WTC11 (cell line): ENCODE results near the gene PRKN. TPM values are rescaled to one million over a fixed set of nuclear protein-coding genes. Genes with fewer than 3 reads are reported as not detected.

Experiments used
- ATAC-seq: fragments of 200-7000 bp; cut with Tn5 transposase; 2 replicates; pipeline ENCODE4 v1.10.0; 2021; ENCODE audit warnings: mild to moderate bottlenecking, moderate library complexity
- CTCF ChIA-PET: fragments of 300-600 bp; sonication (Branson Sonifier 250); formaldehyde crosslinking; loops from one replicate; lab custom pipeline; 2021; ENCODE audit warnings: antibody characterized with exemption; lab: Charles Lee
- POLR2A ChIA-PET: fragments of 350-600 bp; sonication (Branson Sonifier 250); formaldehyde crosslinking; loops from one replicate; lab custom pipeline; 2021; ENCODE audit warnings: antibody characterized with exemption; lab: Charles Lee
- DNase-seq: peaks from one replicate; pipeline ENCODE4 v3.0.0; 2021; ENCODE audit warnings: low spot score
- H3K27ac Mint-ChIP-seq: 2 replicates; pipeline ENCODE4 v1.8.0; 2021; ENCODE audit warnings: mixed read lengths
- H3K27me3 Mint-ChIP-seq: 2 replicates; pipeline ENCODE4 v1.8.0; 2021; ENCODE audit warnings: low read depth, mild to moderate bottlenecking, moderate library complexity, mixed read lengths
- H3K36me3 Mint-ChIP-seq: 2 replicates; pipeline ENCODE4 v1.8.0; 2021; ENCODE audit warnings: mixed read lengths
- H3K4me1 Mint-ChIP-seq: 2 replicates; pipeline ENCODE4 v1.8.0; 2022; ENCODE audit warnings: mixed read lengths
- H3K4me3 Mint-ChIP-seq: 2 replicates; pipeline ENCODE4 v1.8.0; 2021; ENCODE audit warnings: mild to moderate bottlenecking, moderate library complexity, mixed read lengths
- H3K9me3 Mint-ChIP-seq: 2 replicates; pipeline ENCODE4 v1.8.0; 2021; ENCODE audit warnings: mixed read lengths
- CREM ChIP-seq: sonication (generic); formaldehyde crosslinking; IDR thresholded peaks from 2 replicates; pipeline ENCODE4 v1.8.1; 2022; ENCODE audit warnings: mild to moderate bottlenecking, missing genetic modification reagents, moderate library complexity
- FOXJ3 ChIP-seq: sonication (generic); formaldehyde crosslinking; IDR thresholded peaks from 2 replicates; pipeline ENCODE4 v1.9.0; 2021; ENCODE audit warnings: missing genetic modification reagents, mild to moderate bottlenecking, borderline replicate concordance
- FOXK1 ChIP-seq: sonication (generic); formaldehyde crosslinking; IDR thresholded peaks from 2 replicates; pipeline ENCODE4 v1.8.0; 2022; ENCODE audit warnings: mild to moderate bottlenecking, moderate library complexity, missing genetic modification reagents
- GABPB1 ChIP-seq: sonication (generic); formaldehyde crosslinking; IDR thresholded peaks from 2 replicates; pipeline ENCODE4 v1.8.1; 2023; ENCODE audit warnings: mild to moderate bottlenecking, missing genetic modification reagents
- SMAD4 ChIP-seq: sonication (generic); formaldehyde crosslinking; IDR thresholded peaks from 2 replicates; pipeline ENCODE4 v1.8.0; 2022; ENCODE audit warnings: mild to moderate bottlenecking, missing genetic modification reagents
- ZNF219 ChIP-seq: sonication (generic); formaldehyde crosslinking; IDR thresholded peaks from 2 replicates; pipeline ENCODE4 v1.8.0; 2023; ENCODE audit warnings: missing genetic modification reagents, mild to moderate bottlenecking, borderline replicate concordance
- ZNF232 ChIP-seq: sonication (generic); formaldehyde crosslinking; IDR thresholded peaks from 2 replicates; pipeline ENCODE4 v1.8.0; 2022; ENCODE audit warnings: mild to moderate bottlenecking, missing genetic modification reagents
- ZNF317 ChIP-seq: sonication (generic); formaldehyde crosslinking; IDR thresholded peaks from 2 replicates; pipeline ENCODE4 v1.8.1; 2023; ENCODE audit warnings: low read depth, mild to moderate bottlenecking, moderate library complexity, missing genetic modification reagents, borderline replicate concordance
- ZNF671 ChIP-seq: fragments of 250-450 bp; sonication (Bioruptor Pico); IDR thresholded peaks from 2 replicates; pipeline ENCODE4 v1.8.0; 2021; ENCODE audit warnings: mild to moderate bottlenecking
- total RNA-seq: library from RNA; stranded (reverse); gene quantifications from 3 replicates; pipeline ENCODE4 v1.2.3, GENCODE V29; 2021
- TF ChIP-seq, protein P1 (sequence below): fragments of 250-450 bp; sonication (Bioruptor Pico); IDR thresholded peaks from 2 replicates; pipeline ENCODE4 v1.9.0; 2021; ENCODE audit warnings: mild to moderate bottlenecking
- TF ChIP-seq, protein P2 (sequence below): sonication (generic); formaldehyde crosslinking; IDR thresholded peaks from 2 replicates; pipeline ENCODE4 v1.8.1; 2023; ENCODE audit warnings: mild to moderate bottlenecking, missing genetic modification reagents, borderline replicate concordance
- TF ChIP-seq, protein P3 (sequence below): sonication (generic); formaldehyde crosslinking; IDR thresholded peaks from 2 replicates; pipeline ENCODE4 v1.8.1; 2022; ENCODE audit warnings: low read depth, mild to moderate bottlenecking, moderate library complexity, missing genetic modification reagents, borderline replicate concordance
- TF ChIP-seq, protein P4 (sequence below): fragments of 250-450 bp; sonication (Bioruptor Pico); IDR thresholded peaks from 2 replicates; pipeline ENCODE4 v1.9.0; 2021; ENCODE audit warnings: mild to moderate bottlenecking, borderline replicate concordance

Gene PRKN
- total RNA-seq, 1 experiment from 2014 or later: 0.59 TPM

DNA sequence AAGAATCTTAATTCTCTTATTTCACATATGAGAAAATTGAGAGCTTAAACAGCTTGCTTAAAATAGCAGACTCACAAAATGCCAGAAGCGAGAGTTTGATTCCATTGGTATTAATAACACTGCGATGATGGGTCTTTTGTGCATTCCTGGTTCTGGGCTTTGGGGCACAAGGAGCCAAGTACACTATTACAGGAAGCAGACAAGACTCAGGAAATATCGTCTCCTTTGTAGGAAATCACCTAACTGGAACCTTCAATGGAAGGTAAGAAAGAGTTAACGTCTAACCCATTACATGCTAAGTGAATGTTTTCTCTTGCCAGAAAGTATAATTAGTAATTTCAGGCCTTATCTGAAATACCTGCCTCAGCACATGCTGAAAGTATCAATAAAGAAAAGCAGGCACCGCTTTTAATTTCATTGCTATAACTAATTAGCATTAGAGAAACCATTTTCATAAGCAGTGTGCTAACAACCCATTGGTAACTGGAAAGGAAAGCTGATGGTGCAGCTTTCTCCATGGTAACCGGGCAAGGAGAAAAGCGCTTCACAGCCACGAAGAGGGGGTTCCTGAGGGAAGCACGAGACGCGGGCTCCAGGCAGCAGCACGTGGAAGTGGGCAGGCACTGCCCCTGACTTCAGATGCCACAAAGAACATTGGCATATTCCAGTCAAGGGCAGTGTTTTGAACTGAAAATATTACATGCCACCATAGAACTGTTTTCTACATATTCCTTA is 1247.0 kb downstream of the PRKN start (continued):
- no peak for TF ChIP-seq ZNF232 (CRISPR knock-in tag)

DNA sequence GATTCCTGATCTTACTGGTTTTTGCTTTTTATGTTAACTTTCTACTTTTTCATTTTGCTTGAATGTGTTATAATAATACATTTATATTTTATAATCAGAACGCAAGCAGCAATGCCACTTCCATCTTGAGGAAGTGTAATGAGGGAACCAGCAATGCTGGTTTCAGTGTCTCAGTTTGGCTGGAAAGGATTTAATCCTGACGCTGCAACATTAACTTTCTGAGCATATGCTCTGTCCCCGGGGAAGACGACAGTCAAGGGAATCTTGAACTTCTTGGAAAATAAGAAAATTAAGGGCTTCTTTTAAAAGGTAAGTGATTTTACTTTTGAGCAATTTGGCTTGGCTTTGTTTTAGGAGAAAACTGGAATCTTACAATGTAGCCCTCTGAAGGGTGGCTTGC is 1248.2 kb downstream of the PRKN start:
- CTCF ChIA-PET: no interaction called here
- Mint-ChIP-seq H3K36me3 (no peaks in the 10 kb centered on the region), H3K27me3 (no peaks in the 10 kb centered on the region; the same call in 1 of the 2 replicates), H3K9me3 (no peaks in the 10 kb centered on the region), H3K4me1 (peaks cover 10% of the 10 kb centered on the region), H3K27ac (no peak overlapping the region), H3K4me3 (no peak overlapping the region)
- ATAC-seq (no peak), DNase-seq (no peak)
- POLR2A ChIA-PET: no interaction called here
- TF ChIP-seq SMAD4 (CRISPR knock-in tag) (no peak), FOXK1 (CRISPR knock-in tag) (no peak), ZNF219 (CRISPR knock-in tag) (no peak), FOXJ3 (CRISPR knock-in tag) (no peak), GABPB1 (no peak), ZNF671 (no peak), CREM (CRISPR knock-in tag) (no peak), ZNF317 (CRISPR knock-in tag) (no peak)
- TF ChIP-seq, protein P1, sequence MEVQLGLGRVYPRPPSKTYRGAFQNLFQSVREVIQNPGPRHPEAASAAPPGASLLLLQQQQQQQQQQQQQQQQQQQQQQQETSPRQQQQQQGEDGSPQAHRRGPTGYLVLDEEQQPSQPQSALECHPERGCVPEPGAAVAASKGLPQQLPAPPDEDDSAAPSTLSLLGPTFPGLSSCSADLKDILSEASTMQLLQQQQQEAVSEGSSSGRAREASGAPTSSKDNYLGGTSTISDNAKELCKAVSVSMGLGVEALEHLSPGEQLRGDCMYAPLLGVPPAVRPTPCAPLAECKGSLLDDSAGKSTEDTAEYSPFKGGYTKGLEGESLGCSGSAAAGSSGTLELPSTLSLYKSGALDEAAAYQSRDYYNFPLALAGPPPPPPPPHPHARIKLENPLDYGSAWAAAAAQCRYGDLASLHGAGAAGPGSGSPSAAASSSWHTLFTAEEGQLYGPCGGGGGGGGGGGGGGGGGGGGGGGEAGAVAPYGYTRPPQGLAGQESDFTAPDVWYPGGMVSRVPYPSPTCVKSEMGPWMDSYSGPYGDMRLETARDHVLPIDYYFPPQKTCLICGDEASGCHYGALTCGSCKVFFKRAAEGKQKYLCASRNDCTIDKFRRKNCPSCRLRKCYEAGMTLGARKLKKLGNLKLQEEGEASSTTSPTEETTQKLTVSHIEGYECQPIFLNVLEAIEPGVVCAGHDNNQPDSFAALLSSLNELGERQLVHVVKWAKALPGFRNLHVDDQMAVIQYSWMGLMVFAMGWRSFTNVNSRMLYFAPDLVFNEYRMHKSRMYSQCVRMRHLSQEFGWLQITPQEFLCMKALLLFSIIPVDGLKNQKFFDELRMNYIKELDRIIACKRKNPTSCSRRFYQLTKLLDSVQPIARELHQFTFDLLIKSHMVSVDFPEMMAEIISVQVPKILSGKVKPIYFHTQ (CRISPR knock-in tag): no peak
- TF ChIP-seq, protein P2, sequence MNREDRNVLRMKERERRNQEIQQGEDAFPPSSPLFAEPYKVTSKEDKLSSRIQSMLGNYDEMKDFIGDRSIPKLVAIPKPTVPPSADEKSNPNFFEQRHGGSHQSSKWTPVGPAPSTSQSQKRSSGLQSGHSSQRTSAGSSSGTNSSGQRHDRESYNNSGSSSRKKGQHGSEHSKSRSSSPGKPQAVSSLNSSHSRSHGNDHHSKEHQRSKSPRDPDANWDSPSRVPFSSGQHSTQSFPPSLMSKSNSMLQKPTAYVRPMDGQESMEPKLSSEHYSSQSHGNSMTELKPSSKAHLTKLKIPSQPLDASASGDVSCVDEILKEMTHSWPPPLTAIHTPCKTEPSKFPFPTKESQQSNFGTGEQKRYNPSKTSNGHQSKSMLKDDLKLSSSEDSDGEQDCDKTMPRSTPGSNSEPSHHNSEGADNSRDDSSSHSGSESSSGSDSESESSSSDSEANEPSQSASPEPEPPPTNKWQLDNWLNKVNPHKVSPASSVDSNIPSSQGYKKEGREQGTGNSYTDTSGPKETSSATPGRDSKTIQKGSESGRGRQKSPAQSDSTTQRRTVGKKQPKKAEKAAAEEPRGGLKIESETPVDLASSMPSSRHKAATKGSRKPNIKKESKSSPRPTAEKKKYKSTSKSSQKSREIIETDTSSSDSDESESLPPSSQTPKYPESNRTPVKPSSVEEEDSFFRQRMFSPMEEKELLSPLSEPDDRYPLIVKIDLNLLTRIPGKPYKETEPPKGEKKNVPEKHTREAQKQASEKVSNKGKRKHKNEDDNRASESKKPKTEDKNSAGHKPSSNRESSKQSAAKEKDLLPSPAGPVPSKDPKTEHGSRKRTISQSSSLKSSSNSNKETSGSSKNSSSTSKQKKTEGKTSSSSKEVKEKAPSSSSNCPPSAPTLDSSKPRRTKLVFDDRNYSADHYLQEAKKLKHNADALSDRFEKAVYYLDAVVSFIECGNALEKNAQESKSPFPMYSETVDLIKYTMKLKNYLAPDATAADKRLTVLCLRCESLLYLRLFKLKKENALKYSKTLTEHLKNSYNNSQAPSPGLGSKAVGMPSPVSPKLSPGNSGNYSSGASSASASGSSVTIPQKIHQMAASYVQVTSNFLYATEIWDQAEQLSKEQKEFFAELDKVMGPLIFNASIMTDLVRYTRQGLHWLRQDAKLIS (CRISPR knock-in tag): no peak
- TF ChIP-seq, protein P3, sequence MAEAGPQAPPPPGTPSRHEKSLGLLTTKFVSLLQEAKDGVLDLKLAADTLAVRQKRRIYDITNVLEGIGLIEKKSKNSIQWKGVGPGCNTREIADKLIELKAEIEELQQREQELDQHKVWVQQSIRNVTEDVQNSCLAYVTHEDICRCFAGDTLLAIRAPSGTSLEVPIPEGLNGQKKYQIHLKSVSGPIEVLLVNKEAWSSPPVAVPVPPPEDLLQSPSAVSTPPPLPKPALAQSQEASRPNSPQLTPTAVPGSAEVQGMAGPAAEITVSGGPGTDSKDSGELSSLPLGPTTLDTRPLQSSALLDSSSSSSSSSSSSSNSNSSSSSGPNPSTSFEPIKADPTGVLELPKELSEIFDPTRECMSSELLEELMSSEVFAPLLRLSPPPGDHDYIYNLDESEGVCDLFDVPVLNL (CRISPR knock-in tag): no peak
- TF ChIP-seq, protein P4, sequence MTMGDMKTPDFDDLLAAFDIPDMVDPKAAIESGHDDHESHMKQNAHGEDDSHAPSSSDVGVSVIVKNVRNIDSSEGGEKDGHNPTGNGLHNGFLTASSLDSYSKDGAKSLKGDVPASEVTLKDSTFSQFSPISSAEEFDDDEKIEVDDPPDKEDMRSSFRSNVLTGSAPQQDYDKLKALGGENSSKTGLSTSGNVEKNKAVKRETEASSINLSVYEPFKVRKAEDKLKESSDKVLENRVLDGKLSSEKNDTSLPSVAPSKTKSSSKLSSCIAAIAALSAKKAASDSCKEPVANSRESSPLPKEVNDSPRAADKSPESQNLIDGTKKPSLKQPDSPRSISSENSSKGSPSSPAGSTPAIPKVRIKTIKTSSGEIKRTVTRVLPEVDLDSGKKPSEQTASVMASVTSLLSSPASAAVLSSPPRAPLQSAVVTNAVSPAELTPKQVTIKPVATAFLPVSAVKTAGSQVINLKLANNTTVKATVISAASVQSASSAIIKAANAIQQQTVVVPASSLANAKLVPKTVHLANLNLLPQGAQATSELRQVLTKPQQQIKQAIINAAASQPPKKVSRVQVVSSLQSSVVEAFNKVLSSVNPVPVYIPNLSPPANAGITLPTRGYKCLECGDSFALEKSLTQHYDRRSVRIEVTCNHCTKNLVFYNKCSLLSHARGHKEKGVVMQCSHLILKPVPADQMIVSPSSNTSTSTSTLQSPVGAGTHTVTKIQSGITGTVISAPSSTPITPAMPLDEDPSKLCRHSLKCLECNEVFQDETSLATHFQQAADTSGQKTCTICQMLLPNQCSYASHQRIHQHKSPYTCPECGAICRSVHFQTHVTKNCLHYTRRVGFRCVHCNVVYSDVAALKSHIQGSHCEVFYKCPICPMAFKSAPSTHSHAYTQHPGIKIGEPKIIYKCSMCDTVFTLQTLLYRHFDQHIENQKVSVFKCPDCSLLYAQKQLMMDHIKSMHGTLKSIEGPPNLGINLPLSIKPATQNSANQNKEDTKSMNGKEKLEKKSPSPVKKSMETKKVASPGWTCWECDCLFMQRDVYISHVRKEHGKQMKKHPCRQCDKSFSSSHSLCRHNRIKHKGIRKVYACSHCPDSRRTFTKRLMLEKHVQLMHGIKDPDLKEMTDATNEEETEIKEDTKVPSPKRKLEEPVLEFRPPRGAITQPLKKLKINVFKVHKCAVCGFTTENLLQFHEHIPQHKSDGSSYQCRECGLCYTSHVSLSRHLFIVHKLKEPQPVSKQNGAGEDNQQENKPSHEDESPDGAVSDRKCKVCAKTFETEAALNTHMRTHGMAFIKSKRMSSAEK (CRISPR knock-in tag): no peak
